Astrocyte of the hippocampus (primary cell): Measurements from ENCODE around the gene PKNOX2.

Source experiments
- DNase-seq: peaks from one replicate; pipeline ENCODE4 v3.0.0; 2011; ENCODE audit warnings: low read depth, low spot score

PKNOX2 gene

GRCh38 chr11:125404811-125405790 lies 240.6 kb downstream of the PKNOX2 start:
- peak; percentile 82 for DNase-seq

GRCh38 chr11:125407046-125407445 lies 242.5 kb downstream of the PKNOX2 start:
- peak; percentile 48 for DNase-seq

- no peak for DNase-seq
These were observed 243.8 kb downstream of the PKNOX2 start for GRCh38 chr11:125408311-125408711.

GRCh38 chr11:125410091-125410490 lies 245.5 kb downstream of the PKNOX2 start:
- DNase-seq: peak; percentile 63

GRCh38 chr11:125412177-125412496 lies 247.6 kb downstream of the PKNOX2 start:
- DNase-seq: no peak

- no peak for DNase-seq
These were observed 248.0 kb downstream of the PKNOX2 start for GRCh38 chr11:125412509-125412908.

- no peak for DNase-seq
These were observed 248.7 kb downstream of the PKNOX2 start for GRCh38 chr11:125413226-125413625.

GRCh38 chr11:125414121-125414520 lies 249.6 kb downstream of the PKNOX2 start:
- no peak for DNase-seq

- no peak for DNase-seq
These were observed 252.7 kb downstream of the PKNOX2 start for GRCh38 chr11:125416981-125417935.

GRCh38 chr11:125418396-125418795 lies 253.8 kb downstream of the PKNOX2 start:
- no peak for DNase-seq

GRCh38 chr11:125422681-125423080 lies 258.1 kb downstream of the PKNOX2 start:
- no peak for DNase-seq

GRCh38 chr11:125423247-125423849 lies 258.8 kb downstream of the PKNOX2 start:
- no peak for DNase-seq

- no peak for DNase-seq
These were observed 261.1 kb downstream of the PKNOX2 start for GRCh38 chr11:125425601-125426000.

GRCh38 chr11:125426818-125427528 lies 262.4 kb downstream of the PKNOX2 start:
- no peak for DNase-seq

GRCh38 chr11:125428486-125429173 lies 264.1 kb downstream of the PKNOX2 start:
- DNase-seq: no peak

- peak; percentile 76 for DNase-seq
These were observed 264.7 kb downstream of the PKNOX2 start for GRCh38 chr11:125429174-125429707.

GRCh38 chr11:125429807-125430678 lies 265.5 kb downstream of the PKNOX2 start:
- DNase-seq: no peak

- no peak for DNase-seq
These were observed 266.5 kb downstream of the PKNOX2 start for GRCh38 chr11:125431009-125431408.

- no peak for DNase-seq
These were observed 266.9 kb downstream of the PKNOX2 start for GRCh38 chr11:125431481-125431880.
